GM10847 (cell line): ENCODE measurements around the gene FOCAD.
A peak's percentile ranks its signal among the peaks of the same experiment; 100 is the strongest.

Experiments
- POLR2A ChIP-seq: IDR thresholded peaks from 2 replicates; pipeline ENCODE4 v1.6.1; 2011; ENCODE audit not compliant: insufficient read length; ENCODE audit errors: extremely low read depth

The FOCAD gene

DNA sequence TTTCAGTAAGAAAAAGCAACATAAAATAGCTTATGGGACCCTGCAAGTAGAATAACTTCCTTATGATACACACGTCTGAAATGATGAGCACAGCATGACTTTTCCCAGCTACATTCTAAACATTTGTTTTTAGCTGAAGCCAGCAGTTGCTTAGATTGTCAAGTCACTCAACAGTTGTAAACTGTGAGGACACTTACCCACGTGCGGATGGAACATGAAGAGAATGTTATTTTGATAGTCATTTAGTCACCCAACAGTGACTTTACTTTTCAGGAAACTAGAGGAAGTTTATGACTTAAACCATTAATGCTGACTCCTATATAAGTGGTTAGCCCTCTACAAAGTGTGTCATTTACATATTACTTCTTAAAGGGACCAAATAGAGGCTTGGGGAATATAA, 344.4 kb downstream of the FOCAD start:
- TF ChIP-seq POLR2A = no peak

DNA sequence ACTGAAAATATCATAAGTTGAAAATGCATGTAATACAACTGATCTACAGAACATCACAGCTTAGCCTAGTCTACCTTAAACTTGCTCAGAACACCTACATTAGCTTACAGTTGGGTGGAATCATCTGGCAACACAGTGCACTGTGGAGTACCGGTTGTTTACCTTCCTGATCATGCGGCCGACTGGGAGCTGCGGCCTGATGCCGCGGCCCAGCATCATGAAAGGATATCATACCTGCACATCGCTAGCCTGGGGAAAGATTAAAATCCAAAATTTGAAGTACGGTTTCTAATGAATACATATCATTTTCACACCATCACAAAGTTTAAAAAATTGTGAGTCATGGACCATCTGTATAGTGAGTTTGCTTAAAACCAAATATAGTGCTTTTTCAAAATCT, 345.6 kb downstream of the FOCAD start:
- no peak for TF ChIP-seq POLR2A

DNA sequence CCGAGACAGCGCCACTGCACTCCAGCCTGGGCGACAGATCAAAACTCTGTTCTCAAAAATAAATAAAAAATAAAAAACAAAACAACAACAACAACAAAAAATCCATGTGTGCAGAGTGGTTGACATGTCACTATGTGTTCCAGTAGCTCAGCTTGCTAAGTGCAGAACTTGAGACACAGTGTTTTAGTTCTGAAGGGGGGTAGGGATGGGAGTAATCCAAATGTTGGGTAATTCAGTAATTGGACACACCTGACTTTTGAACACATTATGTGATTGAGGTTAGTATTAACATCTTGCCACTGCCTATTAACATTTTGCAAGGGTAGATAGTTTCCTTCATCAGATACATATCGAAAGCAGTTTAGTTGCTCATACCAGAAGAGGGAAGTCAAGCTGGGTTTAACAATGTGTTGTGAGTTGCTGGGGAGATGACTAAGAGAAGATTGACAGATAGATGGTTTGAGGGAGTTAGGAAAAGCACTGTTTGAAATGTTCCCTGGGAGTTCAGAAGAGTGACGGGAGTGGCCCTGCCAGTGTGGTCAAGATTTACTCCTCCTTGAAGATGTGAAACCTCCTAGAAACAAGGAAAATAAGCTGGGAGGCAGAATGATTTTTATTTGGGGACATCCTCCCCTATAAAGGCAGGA, 346.5 kb downstream of the FOCAD start:
- no peak for TF ChIP-seq POLR2A

DNA sequence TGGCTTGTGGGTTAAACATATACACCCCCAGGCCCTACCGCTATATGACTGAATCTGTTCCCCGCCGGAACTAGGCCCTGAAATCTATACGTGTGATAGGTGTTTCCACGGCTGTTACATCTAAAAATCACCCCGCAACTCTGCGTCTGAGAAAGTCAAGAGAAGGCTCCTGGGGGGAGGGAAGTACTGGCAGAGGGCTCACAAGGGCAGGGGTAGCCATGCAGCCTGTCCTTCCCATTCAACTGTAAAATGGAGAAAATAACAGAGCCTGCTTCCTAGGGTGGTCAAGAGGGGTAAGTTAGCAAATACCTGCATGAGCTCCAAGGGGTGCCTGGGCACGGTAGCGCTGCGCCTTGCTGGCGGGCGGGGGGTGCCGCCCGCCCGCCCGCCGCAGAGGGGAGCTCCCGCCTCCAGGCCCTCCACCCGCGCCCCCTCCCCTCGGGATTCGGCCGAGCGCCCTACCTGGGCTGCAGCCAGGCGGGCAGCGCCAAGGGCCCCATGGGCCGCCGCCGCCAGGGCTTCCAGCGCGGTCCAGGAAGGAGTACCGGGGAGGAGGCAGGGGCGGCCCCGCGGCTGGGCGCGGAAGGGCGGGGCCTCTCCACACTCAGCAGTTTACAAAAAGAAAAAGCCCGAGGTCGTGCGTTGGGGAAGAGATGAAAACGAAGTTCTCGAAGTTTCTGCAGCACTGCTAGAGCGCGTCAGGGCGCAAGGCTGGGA, 347.2 kb downstream of the FOCAD start, which contains the start of gene HACD4:
HACD4 (minus strand) TSS at position 550 of the 717 bp plus-strand sequence; CDS start at position 500, 50 bp downstream.
- TF ChIP-seq POLR2A = peak; percentile 27

DNA sequence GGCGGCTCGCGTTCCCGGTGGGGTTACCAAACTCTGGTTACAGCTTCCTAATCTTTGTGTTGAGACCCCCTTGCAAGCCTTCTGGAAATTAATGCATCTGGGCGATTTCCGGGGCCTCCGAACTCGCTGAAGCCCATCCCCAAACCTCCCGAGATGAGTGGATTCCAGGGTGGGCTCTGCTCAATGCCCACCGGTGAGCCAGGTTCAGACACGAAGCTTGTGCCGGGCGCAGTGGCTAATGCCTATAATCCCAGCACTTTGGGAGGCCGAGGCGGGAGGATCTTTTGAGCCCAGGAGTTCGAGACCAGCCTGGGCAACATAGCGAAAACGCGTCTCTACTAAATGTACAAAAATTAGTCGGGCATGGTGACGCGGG, 347.7 kb downstream of the FOCAD start:
- TF ChIP-seq POLR2A = no peak

DNA sequence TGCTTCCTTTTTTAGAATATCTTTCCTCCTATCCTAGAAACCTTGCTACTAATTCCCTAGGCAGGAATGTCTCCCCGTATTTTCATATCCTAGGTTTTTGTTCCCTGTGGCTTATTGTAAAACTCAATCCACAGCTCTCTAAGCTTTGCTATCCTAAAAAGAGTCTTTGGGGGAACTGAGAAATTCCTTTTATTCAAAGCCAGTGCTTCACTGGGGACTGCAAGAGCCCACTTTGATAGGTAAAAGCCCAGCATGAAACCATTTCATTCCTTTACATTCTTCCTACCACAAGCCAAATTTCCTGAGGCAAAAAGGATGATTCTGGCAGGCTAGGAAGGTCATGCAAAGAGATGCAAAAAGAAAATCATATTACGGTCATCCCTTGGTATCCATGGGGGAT, 353.2 kb downstream of the FOCAD start:
- no peak for TF ChIP-seq POLR2A

DNA sequence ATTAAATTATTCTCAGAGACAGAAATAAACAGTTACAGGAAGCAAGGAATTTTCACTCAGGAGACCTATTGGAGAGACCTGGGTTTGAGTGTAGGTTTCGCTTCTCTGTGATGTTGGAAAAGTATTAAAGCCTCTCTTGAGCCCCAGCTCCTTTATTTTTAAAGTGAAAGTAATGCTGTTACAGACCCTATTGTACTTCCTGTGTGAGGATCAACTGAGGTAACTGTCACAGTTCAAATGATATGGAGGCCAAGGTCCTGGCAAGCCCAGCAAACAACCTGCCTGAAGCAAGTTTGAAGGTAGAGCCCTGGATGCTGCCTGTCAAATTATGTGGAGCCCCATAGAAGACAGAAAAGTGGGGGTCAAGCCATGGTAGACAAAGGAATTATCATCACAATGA, 355.2 kb downstream of the FOCAD start:
- TF ChIP-seq POLR2A = no peak

DNA sequence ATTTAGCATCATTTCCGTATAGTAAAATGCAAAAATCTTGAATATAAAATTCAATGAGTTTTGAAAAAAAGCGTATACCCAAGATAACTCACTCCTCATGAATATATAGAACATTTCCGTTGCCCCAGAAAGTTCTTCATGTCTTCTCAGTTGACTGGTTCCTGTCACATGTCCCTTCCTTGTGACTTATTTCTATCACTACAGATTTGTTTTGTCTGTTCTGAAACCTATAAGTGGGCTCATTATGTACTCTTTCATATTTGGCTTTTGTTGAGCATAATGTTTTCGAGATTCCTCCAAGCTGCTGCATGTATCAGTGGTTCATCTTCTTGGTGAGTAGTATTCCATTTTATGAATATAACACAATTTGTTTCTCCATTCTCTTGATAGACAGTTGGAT, 358.4 kb downstream of the FOCAD start:
- TF ChIP-seq POLR2A = no peak

DNA sequence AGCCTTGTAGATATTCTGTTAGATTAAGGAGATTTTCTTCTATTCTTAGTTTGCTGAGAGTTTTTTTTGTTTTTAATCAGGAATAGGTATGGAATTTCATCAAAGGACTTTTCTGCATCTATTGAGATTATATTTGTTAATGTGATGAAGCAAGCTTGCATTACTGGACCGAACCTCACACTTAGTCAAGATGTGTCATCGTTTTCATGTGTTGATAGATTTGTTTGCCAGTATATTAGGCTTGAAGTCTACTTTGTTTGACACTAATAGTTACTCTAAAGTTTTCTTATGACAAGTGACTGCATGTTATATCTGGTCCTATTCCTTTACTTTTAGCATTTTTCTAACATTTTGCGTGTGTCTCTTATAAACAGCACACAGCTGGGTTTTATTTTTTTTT, 359.8 kb downstream of the FOCAD start:
- no peak for TF ChIP-seq POLR2A
